WTC11 (cell line): ENCODE measurements around the gene AK3. TPM values are rescaled to one million over a fixed set of nuclear protein-coding genes. Genes with fewer than 3 reads are reported as not detected.
A peak's percentile ranks its signal among the peaks of the same experiment; 100 is the strongest.
"Not testable (repeated sequence)": the region's sequence is repeated elsewhere in the genome, so short reads cannot be mapped to it uniquely, and the experiment has no call there.

ENCODE experiments used
- ATAC-seq: fragments of 200-7000 bp; cut with Tn5 transposase; 2 replicates; pipeline ENCODE4 v1.10.0; 2021; ENCODE audit warnings: mild to moderate bottlenecking, moderate library complexity
- CTCF ChIA-PET: fragments of 300-600 bp; sonication (Branson Sonifier 250); formaldehyde crosslinking; loops from one replicate; lab custom pipeline; 2021; ENCODE audit warnings: antibody characterized with exemption; lab: Charles Lee
- POLR2A ChIA-PET: fragments of 350-600 bp; sonication (Branson Sonifier 250); formaldehyde crosslinking; loops from one replicate; lab custom pipeline; 2021; ENCODE audit warnings: antibody characterized with exemption; lab: Charles Lee
- DNase-seq: peaks from one replicate; pipeline ENCODE4 v3.0.0; 2021; ENCODE audit warnings: low spot score
- H3K27ac Mint-ChIP-seq: 2 replicates; pipeline ENCODE4 v1.8.0; 2021; ENCODE audit warnings: mixed read lengths
- H3K27me3 Mint-ChIP-seq: 2 replicates; pipeline ENCODE4 v1.8.0; 2021; ENCODE audit warnings: low read depth, mild to moderate bottlenecking, moderate library complexity, mixed read lengths
- H3K36me3 Mint-ChIP-seq: 2 replicates; pipeline ENCODE4 v1.8.0; 2021; ENCODE audit warnings: mixed read lengths
- H3K4me1 Mint-ChIP-seq: 2 replicates; pipeline ENCODE4 v1.8.0; 2022; ENCODE audit warnings: mixed read lengths
- H3K4me3 Mint-ChIP-seq: 2 replicates; pipeline ENCODE4 v1.8.0; 2021; ENCODE audit warnings: mild to moderate bottlenecking, moderate library complexity, mixed read lengths
- H3K9me3 Mint-ChIP-seq: 2 replicates; pipeline ENCODE4 v1.8.0; 2021; ENCODE audit warnings: mixed read lengths
- EMX1 ChIP-seq: fragments of 250-450 bp; sonication (Bioruptor Pico); IDR thresholded peaks from 2 replicates; pipeline ENCODE4 v1.8.0; 2021; ENCODE audit warnings: mild to moderate bottlenecking
- GABPB1 ChIP-seq: sonication (generic); formaldehyde crosslinking; IDR thresholded peaks from 2 replicates; pipeline ENCODE4 v1.8.1; 2023; ENCODE audit warnings: mild to moderate bottlenecking, missing genetic modification reagents
- IRF2 ChIP-seq: sonication (generic); formaldehyde crosslinking; IDR thresholded peaks from 2 replicates; pipeline ENCODE4 v1.8.0; 2022; ENCODE audit warnings: low read depth, missing genetic modification reagents, borderline replicate concordance
- NR2C2 ChIP-seq: sonication (generic); formaldehyde crosslinking; IDR thresholded peaks from 2 replicates; pipeline ENCODE4 v1.8.0; 2022; ENCODE audit warnings: mild to moderate bottlenecking, missing genetic modification reagents
- TCF7 ChIP-seq: sonication (generic); formaldehyde crosslinking; IDR thresholded peaks from 2 replicates; pipeline ENCODE4 v1.8.0; 2022; ENCODE audit warnings: mild to moderate bottlenecking, low read depth, missing genetic modification reagents, moderate library complexity
- TP53 ChIP-seq: sonication (generic); formaldehyde crosslinking; IDR thresholded peaks from 2 replicates; pipeline ENCODE4 v1.8.1; 2023; ENCODE audit warnings: mild to moderate bottlenecking, missing genetic modification reagents
- ZNF396 ChIP-seq: fragments of 250-450 bp; sonication (Bioruptor Pico); IDR thresholded peaks from 2 replicates; pipeline ENCODE4 v1.8.0; 2021; ENCODE audit warnings: mild to moderate bottlenecking, moderate library complexity, borderline replicate concordance
- total RNA-seq: library from RNA; stranded (reverse); gene quantifications from 3 replicates; pipeline ENCODE4 v1.2.3, GENCODE V29; 2021
- TF ChIP-seq, protein P1 (sequence below): sonication (generic); formaldehyde crosslinking; conservative IDR thresholded peaks from 2 replicates; pipeline ENCODE4 v1.8.1; 2022; ENCODE audit warnings: mild to moderate bottlenecking, missing genetic modification reagents
- TF ChIP-seq, protein P2 (sequence below): fragments of 250-450 bp; sonication (Bioruptor Pico); IDR thresholded peaks from 2 replicates; pipeline ENCODE4 v1.9.0; 2021; ENCODE audit warnings: mild to moderate bottlenecking
- TF ChIP-seq, protein P3 (sequence below): sonication (generic); formaldehyde crosslinking; IDR thresholded peaks from 2 replicates; pipeline ENCODE4 v1.8.1; 2023; ENCODE audit warnings: mild to moderate bottlenecking, moderate library complexity, missing genetic modification reagents
- TF ChIP-seq, protein P4 (sequence below): sonication (generic); formaldehyde crosslinking; IDR thresholded peaks from 2 replicates; pipeline ENCODE4 v1.8.1; 2023; ENCODE audit warnings: mild to moderate bottlenecking, missing genetic modification reagents, moderate library complexity
- TF ChIP-seq, protein P5 (sequence below): sonication (generic); formaldehyde crosslinking; IDR thresholded peaks from 2 replicates; pipeline ENCODE4 v1.8.1; 2022; ENCODE audit warnings: low read depth, mild to moderate bottlenecking, moderate library complexity, missing genetic modification reagents, borderline replicate concordance
- TF ChIP-seq, protein P6 (sequence below): sonication (generic); formaldehyde crosslinking; IDR thresholded peaks from 2 replicates; pipeline ENCODE4 v1.8.1; 2022; ENCODE audit warnings: mild to moderate bottlenecking, missing genetic modification reagents, moderate library complexity, borderline replicate concordance

The AK3 gene
- total RNA-seq, 1 experiment from 2014 or later = 28.5 TPM

DNA sequence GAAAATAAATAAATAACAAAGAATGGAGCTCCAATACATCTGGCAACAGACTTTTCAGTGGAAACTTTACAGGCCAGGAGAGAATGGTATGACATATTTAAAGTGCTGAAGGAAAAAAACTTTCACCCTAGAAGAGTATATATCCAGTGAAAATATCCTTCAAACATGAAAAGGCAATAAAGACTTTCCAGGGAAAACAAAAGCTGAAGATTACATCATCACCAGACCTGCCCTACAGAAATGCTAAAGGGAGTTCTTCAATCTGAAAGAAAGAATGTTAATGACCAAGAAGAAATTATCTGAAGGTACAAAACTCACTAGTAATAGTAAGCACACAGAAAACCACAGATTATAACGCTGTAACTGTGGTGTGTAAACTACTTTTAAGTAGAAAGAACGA is 43.4 kb upstream of the AK3 start:
- Mint-ChIP-seq H3K27me3 (no peaks in the 10 kb centered on the region), H3K4me1 (peaks cover 12% of the 10 kb centered on the region), H3K4me3 (no peak overlapping the region), H3K27ac (no peak overlapping the region), H3K9me3 (peaks cover 6% of the 10 kb centered on the region; the same call in 1 of the 2 replicates), H3K36me3 (no peaks in the 10 kb centered on the region)
- no peak for ATAC-seq
- TF ChIP-seq TCF7 (CRISPR knock-in tag) = no peak
- no peak for TF ChIP-seq ZNF396 (CRISPR knock-in tag)
- ChIA-PET POLR2A (no interaction called here), CTCF (interaction anchor here (1.2 kb wide), 1 partner anchor 204 kb away, joined by 3 read pairs; no protein-coding TSS in a partner anchor)
- no peak for DNase-seq

DNA sequence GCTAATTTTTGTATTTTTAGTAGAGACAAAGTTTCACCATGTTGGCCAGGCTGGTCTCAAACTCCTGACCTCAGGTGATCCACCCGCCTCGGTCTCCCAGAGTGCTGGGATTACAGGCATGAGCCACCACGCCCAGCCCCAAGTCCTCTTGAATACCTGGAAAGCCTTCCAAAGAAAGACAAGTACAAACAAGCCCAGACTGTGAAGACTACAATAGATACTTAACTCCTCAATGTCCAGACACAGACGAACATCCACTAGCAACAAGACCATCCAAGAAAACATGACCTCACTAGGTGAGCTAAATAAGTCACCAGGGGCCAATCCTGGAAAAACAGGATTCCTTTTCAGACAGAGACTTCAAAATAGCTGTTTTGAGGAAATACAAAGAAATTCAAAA is 42.2 kb upstream of the AK3 start:
- ATAC-seq, POLR2A ChIA-PET: not testable (repeated sequence)
- CTCF ChIA-PET = interaction anchor here (0.7 kb wide), 1 partner anchor 178 kb away, joined by 4 read pairs; no protein-coding TSS in a partner anchor

DNA sequence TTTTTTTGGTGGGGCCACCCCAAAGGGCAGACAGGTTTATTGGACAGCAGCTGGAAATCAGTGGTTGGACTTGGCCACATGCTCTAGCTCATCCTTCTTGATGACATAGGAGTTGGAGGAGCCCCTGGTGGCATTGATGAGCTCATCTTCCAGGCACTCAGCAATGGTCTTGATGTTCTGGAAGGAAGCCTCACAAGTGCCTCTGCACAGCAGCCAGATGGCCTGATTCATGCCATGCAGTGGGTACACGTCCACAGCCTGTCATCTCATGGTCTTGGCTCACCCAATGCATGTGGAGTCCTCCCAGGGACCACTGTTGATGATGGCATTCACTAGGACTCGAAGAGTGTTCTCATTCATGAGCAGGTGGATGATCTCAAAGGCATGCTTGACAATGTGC is 40.4 kb upstream of the AK3 start:
- Mint-ChIP-seq H3K4me1 (peaks cover 12% of the 10 kb centered on the region), H3K36me3 (no peaks in the 10 kb centered on the region), H3K27me3 (no peaks in the 10 kb centered on the region), H3K27ac (no peak overlapping the region), H3K4me3 (no peak overlapping the region), H3K9me3 (peaks cover 6% of the 10 kb centered on the region; the same call in 1 of the 2 replicates)
- ATAC-seq (no peak), DNase-seq (no peak)
- CTCF ChIA-PET = interaction anchor here (0.6 kb wide), 1 partner anchor 62 kb away, joined by 5 read pairs; no protein-coding TSS in a partner anchor
- POLR2A ChIA-PET = no interaction called here
- TF ChIP-seq, protein P1, sequence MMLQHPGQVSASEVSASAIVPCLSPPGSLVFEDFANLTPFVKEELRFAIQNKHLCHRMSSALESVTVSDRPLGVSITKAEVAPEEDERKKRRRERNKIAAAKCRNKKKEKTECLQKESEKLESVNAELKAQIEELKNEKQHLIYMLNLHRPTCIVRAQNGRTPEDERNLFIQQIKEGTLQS (CRISPR knock-in tag) = no peak
- TF ChIP-seq GABPB1 (CRISPR knock-in tag) (no peak), IRF2 (no peak), EMX1 (CRISPR knock-in tag) (no peak), TP53 (CRISPR knock-in tag) (no peak), NR2C2 (CRISPR knock-in tag) (no peak)
- TF ChIP-seq, protein P2, sequence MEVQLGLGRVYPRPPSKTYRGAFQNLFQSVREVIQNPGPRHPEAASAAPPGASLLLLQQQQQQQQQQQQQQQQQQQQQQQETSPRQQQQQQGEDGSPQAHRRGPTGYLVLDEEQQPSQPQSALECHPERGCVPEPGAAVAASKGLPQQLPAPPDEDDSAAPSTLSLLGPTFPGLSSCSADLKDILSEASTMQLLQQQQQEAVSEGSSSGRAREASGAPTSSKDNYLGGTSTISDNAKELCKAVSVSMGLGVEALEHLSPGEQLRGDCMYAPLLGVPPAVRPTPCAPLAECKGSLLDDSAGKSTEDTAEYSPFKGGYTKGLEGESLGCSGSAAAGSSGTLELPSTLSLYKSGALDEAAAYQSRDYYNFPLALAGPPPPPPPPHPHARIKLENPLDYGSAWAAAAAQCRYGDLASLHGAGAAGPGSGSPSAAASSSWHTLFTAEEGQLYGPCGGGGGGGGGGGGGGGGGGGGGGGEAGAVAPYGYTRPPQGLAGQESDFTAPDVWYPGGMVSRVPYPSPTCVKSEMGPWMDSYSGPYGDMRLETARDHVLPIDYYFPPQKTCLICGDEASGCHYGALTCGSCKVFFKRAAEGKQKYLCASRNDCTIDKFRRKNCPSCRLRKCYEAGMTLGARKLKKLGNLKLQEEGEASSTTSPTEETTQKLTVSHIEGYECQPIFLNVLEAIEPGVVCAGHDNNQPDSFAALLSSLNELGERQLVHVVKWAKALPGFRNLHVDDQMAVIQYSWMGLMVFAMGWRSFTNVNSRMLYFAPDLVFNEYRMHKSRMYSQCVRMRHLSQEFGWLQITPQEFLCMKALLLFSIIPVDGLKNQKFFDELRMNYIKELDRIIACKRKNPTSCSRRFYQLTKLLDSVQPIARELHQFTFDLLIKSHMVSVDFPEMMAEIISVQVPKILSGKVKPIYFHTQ = no peak
- TF ChIP-seq, protein P3, sequence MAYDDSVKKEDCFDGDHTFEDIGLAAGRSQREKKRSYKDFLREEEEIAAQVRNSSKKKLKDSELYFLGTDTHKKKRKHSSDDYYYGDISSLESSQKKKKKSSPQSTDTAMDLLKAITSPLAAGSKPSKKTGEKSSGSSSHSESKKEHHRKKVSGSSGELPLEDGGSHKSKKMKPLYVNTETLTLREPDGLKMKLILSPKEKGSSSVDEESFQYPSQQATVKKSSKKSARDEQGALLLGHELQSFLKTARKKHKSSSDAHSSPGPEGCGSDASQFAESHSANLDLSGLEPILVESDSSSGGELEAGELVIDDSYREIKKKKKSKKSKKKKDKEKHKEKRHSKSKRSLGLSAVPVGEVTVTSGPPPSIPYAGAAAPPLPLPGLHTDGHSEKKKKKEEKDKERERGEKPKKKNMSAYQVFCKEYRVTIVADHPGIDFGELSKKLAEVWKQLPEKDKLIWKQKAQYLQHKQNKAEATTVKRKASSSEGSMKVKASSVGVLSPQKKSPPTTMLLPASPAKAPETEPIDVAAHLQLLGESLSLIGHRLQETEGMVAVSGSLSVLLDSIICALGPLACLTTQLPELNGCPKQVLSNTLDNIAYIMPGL (CRISPR knock-in tag) = no peak
- TF ChIP-seq, protein P4, sequence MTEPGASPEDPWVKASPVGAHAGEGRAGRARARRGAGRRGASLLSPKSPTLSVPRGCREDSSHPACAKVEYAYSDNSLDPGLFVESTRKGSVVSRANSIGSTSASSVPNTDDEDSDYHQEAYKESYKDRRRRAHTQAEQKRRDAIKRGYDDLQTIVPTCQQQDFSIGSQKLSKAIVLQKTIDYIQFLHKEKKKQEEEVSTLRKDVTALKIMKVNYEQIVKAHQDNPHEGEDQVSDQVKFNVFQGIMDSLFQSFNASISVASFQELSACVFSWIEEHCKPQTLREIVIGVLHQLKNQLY (CRISPR knock-in tag) = no peak
- TF ChIP-seq, protein P5, sequence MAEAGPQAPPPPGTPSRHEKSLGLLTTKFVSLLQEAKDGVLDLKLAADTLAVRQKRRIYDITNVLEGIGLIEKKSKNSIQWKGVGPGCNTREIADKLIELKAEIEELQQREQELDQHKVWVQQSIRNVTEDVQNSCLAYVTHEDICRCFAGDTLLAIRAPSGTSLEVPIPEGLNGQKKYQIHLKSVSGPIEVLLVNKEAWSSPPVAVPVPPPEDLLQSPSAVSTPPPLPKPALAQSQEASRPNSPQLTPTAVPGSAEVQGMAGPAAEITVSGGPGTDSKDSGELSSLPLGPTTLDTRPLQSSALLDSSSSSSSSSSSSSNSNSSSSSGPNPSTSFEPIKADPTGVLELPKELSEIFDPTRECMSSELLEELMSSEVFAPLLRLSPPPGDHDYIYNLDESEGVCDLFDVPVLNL = no peak
- TF ChIP-seq, protein P6, sequence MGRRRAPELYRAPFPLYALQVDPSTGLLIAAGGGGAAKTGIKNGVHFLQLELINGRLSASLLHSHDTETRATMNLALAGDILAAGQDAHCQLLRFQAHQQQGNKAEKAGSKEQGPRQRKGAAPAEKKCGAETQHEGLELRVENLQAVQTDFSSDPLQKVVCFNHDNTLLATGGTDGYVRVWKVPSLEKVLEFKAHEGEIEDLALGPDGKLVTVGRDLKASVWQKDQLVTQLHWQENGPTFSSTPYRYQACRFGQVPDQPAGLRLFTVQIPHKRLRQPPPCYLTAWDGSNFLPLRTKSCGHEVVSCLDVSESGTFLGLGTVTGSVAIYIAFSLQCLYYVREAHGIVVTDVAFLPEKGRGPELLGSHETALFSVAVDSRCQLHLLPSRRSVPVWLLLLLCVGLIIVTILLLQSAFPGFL (CRISPR knock-in tag) = no peak

More for the DNA sequence above, 42.2 kb upstream of the AK3 start:
- H3K27me3 Mint-ChIP-seq, H3K9me3 Mint-ChIP-seq, H3K4me3 Mint-ChIP-seq, DNase-seq, H3K36me3 Mint-ChIP-seq: not testable (repeated sequence)
- Mint-ChIP-seq H3K4me1 (peaks cover 12% of the 10 kb centered on the region), H3K27ac (peak overlapping the region; percentile 37; the same call in 1 of the 2 replicates)
